GM18867 (cell line): ENCODE results near the gene THPO.

Experiments used
- ATAC-seq: cut with Tn5 transposase; IDR thresholded peaks from one replicate; pipeline ENCODE4 v1.9.1; 2021; ENCODE audit warnings: mild to moderate bottlenecking, moderate library complexity; ENCODE audit not compliant: unreplicated experiment

Gene THPO

DNA sequence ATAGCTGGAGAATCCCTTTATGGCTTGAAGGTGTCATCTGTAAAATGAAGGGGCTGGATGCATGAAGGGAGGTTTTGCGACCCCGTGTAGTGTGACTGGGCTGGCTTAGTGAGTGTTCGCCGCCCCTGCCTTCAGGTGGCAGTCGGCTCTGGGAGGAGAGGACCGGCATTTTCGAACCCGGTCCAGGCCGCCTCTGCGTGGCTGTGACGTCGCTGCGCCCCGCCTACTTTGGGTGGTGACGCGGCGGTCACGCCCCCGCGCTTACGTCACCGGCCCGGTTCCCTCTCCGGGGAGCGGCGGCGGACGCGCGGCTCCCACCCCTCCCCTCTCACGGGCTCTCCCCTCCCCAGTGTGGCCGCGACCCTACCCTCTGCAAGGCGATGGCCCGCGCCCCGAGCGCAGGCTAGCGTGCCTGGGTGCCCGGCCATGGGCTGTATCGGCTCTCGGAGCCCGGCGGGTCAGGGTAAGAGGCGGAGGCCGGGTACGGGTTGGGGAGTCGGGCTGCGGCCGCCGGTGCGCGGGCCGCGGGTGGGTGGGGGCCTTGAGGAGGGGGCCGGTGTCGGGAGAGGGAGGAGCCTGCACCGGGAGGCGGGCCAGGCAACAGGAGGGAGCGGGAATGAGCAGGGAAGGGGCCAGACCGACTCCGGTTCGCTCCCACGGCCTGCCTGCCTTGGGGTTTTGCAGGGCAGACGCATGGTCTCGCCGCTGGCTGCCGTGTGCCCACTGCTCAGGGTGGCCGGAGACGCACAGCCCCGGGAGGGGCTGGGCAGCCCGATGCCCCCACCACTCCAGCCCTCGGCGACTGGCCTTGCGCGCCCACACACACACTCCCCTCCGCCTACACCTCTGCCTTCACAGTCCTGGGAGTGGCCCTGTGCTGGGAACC lies 42.1 kb downstream of the THPO start:
- ATAC-seq, result peak; percentile 77

GRCh38 chr3:184335291-184335660 lies 42.7 kb downstream of the THPO start:
- ATAC-seq, result no peak

- no peak for ATAC-seq
These were observed 43.4 kb downstream of the THPO start for GRCh38 chr3:184334470-184335158.

- ATAC-seq, result no peak
These were observed 44.3 kb downstream of the THPO start for GRCh38 chr3:184333700-184334099.

- ATAC-seq, result no peak
These were observed 44.8 kb downstream of the THPO start for GRCh38 chr3:184333190-184333589.

DNA sequence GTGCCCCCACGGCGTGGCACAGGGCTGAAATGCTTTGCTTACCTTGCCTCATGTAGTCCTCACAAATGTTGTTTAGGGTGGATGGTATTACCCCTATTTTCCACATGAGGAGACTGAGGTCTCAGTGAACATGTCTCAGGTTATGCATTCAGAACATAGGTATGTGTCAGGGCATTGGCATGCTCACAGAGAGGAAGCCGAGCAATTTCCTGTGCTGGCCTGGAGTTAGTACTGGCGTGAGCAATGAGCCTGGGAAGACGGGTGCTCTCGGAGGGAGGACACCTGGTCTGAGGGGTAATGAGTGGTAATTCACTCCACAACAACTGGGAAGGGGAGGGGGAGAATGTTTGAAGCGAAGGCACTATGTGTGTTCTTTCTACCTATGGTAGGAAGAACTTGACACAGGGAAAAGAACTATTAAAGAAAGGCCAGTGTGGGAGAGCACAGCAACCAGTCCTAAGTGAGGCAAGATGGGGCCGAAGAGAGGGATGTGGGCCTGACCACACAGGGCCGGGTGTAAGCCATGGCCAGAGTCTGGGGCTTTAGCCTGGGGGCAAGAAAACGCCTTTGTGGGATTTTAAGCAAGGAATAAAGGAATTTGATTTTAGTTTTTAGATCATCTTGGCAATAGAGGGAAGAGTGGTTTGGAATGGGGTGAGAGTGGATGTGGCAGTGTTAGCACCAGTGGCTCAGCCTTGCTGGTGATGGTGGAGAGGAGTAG lies 45.5 kb downstream of the THPO start:
- no peak for ATAC-seq

DNA sequence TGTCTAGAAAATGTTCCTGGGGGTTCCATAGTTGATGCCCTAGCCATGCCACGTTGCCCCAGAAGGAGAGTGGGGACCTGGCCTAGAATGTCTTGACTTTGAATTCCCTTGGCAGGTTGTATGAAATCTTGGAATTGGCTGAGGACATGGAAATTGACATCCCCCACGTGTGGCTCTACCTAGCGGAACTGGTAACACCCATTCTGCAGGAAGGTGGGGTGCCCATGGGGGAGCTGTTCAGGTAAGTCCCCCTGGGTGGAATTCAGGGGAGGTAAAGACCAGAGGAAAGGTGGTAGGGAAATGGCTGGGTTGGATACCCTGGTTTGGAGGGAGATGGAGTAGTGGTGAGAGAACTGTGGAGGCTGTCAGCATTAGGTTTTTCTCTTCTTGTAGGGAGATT lies 49.5 kb downstream of the THPO start:
- ATAC-seq, result no peak

DNA sequence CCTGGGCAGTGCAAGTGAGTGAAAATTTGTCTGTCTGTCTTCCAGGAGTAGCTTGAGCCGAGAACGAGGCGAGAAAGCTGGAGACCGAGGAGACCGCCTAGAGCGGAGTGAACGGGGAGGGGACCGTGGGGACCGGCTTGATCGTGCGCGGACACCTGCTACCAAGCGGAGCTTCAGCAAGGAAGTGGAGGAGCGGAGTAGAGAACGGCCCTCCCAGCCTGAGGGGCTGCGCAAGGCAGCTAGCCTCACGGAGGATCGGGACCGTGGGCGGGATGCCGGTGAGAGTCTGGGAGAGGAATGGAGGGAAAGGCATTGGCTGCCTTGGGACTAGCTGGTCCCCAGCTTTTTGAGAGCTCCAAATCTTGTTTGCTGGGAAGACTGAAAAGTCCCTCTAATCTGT lies 50.8 kb downstream of the THPO start:
- no peak for ATAC-seq

DNA sequence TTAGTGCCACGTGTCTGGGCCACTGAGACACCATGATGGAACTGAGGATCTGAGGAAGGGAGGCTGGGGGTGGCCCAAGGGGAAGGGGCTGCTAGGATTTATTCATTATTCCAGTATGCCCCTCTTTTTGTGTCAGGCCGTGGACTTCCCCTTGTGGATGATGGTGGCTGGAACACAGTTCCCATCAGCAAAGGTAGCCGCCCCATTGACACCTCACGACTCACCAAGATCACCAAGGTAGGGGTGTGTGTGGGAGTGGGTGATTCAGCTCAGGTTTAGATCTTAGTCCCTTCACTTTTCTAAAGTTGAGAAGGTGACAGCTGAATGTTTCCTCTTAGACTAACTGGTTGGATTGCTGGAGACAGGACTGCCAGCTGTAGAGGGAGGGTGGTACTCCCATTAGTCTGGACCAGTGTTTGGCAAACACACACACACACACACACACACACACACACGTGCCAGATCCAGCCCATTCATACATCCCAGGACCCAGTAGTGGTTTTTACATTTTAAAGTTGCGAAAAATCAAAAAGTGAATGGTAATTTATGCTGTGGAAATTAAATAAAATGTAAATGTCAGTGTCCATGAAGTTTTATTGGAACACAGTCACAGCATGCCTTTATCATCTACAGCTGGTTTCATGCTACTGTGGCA lies 52.2 kb downstream of the THPO start:
- ATAC-seq, result no peak

DNA sequence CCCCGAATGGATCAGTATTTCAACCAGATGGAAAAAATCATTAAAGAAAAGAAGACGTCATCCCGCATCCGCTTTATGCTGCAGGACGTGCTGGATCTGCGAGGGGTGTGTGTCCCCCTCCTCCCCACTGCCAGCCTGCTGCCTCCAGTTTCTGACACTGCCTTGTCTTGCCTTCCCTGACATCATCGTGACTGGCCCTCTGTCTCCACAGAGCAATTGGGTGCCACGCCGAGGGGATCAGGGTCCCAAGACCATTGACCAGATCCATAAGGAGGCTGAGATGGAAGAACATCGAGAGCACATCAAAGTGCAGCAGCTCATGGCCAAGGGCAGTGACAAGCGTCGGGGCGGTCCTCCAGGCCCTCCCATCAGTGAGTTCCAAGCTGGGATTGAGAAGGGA lies 52.7 kb downstream of the THPO start:
- ATAC-seq, result no peak

DNA sequence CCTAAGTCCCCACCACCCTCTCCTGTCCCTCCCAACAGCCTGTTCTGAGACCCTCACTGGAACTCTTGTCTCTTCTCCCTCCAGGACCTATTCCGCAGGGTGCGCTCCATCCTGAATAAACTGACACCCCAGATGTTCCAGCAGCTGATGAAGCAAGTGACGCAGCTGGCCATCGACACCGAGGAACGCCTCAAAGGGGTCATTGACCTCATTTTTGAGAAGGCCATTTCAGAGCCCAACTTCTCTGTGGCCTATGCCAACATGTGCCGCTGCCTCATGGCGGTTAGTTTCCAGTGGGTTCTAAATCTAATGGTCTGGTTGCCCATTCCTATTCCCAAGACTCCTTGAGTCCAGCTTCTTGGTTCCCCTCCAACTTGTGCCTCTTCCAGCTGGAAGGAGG lies 54.3 kb downstream of the THPO start:
- no peak for ATAC-seq

GRCh38 chr3:184322731-184323487 lies 55.1 kb downstream of the THPO start:
- no peak for ATAC-seq
